Subcutaneous abdominal adipose tissue (tissue), 5 donors: ENCODE results near the gene RB1.
"Not testable (repeated sequence)": the region's sequence is repeated elsewhere in the genome, so short reads cannot be mapped to it uniquely, and the experiment has no call there.

Experiments used
- H3K27ac ChIP-seq: one replicate; pipeline ENCODE4 v1.7.0; 2013; ENCODE audit warnings: low read depth, mild to moderate bottlenecking, inconsistent platforms, low read length, moderate library complexity
- H3K27me3 ChIP-seq, 5 donors: one replicate each; pipeline ENCODE4 v1.7.0; 2013; ENCODE audit warnings: low read length in 5 of 5, inconsistent platforms in 1 of 5; ENCODE audit not compliant: control insufficient read depth in 5 of 5, insufficient read depth in 4 of 5
- H3K36me3 ChIP-seq, 5 donors: one replicate each; pipeline ENCODE4 v1.7.0; 2013; ENCODE audit warnings: low read length in 5 of 5; ENCODE audit not compliant: control insufficient read depth in 5 of 5, insufficient read depth in 5 of 5
- H3K4me1 ChIP-seq, 5 donors: one replicate each; pipeline ENCODE4 v1.7.0; 2013; ENCODE audit warnings: low read length in 5 of 5, mild to moderate bottlenecking in 3 of 5, moderate library complexity in 1 of 5; ENCODE audit not compliant: control insufficient read depth in 5 of 5, insufficient read depth in 5 of 5
- H3K4me3 ChIP-seq, 5 donors: one replicate each; pipeline ENCODE4 v1.7.0; 2013; ENCODE audit warnings: low read length in 5 of 5, low read depth in 1 of 5
- H3K9ac ChIP-seq, 5 donors: one replicate each; pipeline ENCODE4 v1.7.0; 2013; ENCODE audit warnings: low read length in 5 of 5, mild to moderate bottlenecking in 4 of 5, moderate library complexity in 3 of 5
- H3K9me3 ChIP-seq, 5 donors: one replicate each; pipeline ENCODE4 v1.7.0; 2013; ENCODE audit warnings: low read length in 5 of 5; ENCODE audit not compliant: control insufficient read depth in 5 of 5
- donor health status: healthy.
- donor health status: healthy.
- donor health status: healthy.
- donor health status: healthy.
- donor health status: healthy.

The RB1 gene

DNA sequence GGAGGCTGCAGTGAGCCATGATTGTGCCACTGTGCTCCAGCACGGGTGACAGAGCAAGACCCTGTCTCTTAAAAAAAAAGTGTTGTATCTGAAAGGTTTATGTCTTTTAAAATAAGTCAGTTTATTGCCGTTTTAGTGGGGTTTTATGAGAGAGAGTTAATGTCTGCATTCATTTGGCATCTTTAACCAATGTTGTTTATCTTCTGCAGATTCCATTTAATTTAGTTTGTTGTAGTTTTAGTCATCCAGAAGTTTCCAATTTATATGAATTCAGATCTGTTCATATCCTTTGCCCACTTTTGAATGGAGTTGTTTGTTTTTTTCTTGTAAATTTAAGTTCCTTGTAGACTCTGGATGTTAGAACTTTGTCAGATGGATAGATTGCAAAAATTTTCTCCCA lies 146.1 kb downstream of the RB1 start:
- no peaks in the 10 kb centered on the region for H3K27me3 ChIP-seq
- H3K9me3 ChIP-seq: peaks cover 0 to 9% (median 0%) of the 10 kb centered on the region in 5 donors
- no peak overlapping the region for H3K4me3 ChIP-seq
- no peak overlapping the region for H3K9ac ChIP-seq
- peaks cover 0 to 16% (median 13%) of the 10 kb centered on the region in 5 donors for H3K4me1 ChIP-seq
- peaks cover 6 to 11% (median 9%) of the 10 kb centered on the region in 5 donors for H3K36me3 ChIP-seq
- H3K27ac ChIP-seq: no peak overlapping the region

DNA sequence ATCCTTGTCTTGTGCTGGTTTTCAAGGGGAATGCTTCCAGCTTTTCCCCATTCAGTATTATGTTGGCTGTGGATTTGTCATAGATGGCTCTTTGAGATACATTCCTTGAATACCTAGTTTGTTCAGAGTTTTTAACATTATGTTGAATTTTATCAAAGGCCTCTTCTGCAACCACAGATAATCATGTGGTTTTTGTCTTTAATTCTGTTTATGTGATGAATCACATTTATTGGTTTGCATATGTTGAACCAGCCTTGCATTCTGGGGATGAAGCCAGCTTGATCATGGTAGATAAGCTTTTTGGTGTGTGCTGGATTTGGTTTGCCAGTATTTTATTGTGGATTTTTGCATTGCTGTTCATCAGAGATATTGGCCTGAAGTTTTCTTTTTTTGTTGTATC lies 147.6 kb downstream of the RB1 start:
- H3K27me3 ChIP-seq, H3K9me3 ChIP-seq, H3K4me3 ChIP-seq, H3K27ac ChIP-seq, H3K9ac ChIP-seq: not testable (repeated sequence)
- Histone ChIP-seq H3K36me3 (peaks cover 8 to 14% (median 9%) of the 10 kb centered on the region in 5 donors), H3K4me1 (peaks cover 0 to 16% (median 13%) of the 10 kb centered on the region in 5 donors)

DNA sequence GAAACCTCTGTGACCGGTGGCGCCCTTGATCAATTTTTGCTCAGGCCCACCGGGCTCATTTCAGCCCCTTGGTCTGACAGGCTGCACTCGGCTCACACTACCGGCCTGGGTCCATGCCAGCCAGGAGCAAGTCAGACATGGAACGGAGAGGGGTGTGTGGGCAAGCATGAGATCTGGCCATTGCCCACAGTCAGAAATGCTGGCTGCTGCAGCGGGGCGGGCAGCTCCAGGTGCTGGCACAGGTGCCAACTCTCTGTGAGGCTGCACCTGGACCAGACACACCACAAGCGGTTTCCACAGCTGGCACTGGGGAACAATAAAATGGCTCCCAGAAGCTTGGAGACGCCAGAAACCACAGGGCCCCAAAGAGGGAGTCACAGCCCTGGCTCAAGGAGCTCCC lies 153.0 kb downstream of the RB1 start:
- peaks cover 9 to 40% (median 32%) of the 10 kb centered on the region in 5 donors for H3K36me3 ChIP-seq
- no peaks in the 10 kb centered on the region for H3K9me3 ChIP-seq
- no peaks in the 10 kb centered on the region for H3K27me3 ChIP-seq
- no peaks in the 10 kb centered on the region for H3K4me1 ChIP-seq
- H3K9ac ChIP-seq: no peak overlapping the region
- H3K27ac ChIP-seq: no peak overlapping the region
- H3K4me3 ChIP-seq: no peak overlapping the region

DNA sequence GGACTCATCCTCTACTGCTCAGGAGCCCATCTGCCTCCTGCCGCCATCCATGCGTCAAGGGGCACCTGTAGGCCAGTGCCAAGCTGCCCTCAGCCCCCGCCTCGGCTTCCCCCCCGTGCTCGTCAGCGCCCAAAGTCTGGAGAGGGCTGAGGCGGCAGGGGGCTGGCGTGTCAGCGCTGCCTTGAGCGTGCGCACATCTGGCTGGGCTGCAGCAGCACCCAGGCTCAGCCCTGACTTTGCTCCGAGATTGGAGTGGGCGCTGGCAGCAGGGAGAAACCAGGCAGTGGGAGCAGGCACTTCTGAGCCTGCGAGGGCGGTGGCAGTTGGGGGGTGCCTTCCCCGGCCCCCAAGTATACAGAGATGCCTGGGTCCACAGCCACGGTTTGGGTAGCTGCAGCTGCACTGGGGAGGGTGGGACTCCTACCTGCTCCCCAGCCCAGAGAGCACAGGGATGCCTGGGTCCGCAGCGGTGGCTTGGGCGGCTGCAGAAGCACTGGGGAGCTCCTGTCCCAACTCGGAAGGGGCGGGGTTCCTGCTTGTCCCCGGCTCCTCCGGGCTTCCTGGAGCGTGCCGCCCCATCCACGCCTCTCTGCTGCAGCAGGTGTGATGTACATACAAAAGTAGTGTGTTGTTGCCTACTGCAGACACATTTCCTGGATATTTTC lies 154.2 kb downstream of the RB1 start:
- H3K9ac ChIP-seq: no peak overlapping the region
- peaks cover 9 to 44% (median 32%) of the 10 kb centered on the region in 5 donors for H3K36me3 ChIP-seq

DNA sequence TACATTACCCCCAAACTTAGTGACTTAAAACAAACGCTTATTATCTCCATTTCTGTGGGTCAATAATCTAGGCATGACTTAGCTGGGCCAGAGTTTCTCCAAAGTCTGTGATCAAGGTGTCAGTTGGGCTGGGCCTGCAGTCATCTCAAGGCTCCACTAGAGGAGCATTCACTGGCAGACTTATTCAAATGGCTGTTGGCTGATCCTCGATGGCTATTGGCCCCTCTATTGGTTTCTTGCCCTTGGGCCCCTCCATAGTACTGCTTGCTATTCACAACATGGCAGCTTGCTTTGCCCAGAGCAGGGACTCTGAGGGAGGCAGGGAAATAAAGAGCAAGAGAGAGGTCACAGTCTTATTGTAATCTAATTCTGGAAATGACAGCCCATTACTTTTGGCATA lies 171.7 kb downstream of the RB1 start:
- Histone ChIP-seq H3K27me3 (no peaks in the 10 kb centered on the region), H3K36me3 (peaks cover 0 to 9% (median 5%) of the 10 kb centered on the region in 5 donors), H3K9me3 (no peaks in the 10 kb centered on the region), H3K9ac (no peak overlapping the region), H3K4me1 (peaks cover 0 to 30% (median 15%) of the 10 kb centered on the region in 5 donors), H3K4me3 (no peak overlapping the region), H3K27ac (no peak overlapping the region)

More for the DNA sequence above, 154.2 kb downstream of the RB1 start:
- no peaks in the 10 kb centered on the region for H3K4me1 ChIP-seq
- H3K27me3 ChIP-seq: no peaks in the 10 kb centered on the region
- no peaks in the 10 kb centered on the region for H3K9me3 ChIP-seq
- H3K27ac ChIP-seq: no peak overlapping the region
- no peak overlapping the region for H3K4me3 ChIP-seq

DNA sequence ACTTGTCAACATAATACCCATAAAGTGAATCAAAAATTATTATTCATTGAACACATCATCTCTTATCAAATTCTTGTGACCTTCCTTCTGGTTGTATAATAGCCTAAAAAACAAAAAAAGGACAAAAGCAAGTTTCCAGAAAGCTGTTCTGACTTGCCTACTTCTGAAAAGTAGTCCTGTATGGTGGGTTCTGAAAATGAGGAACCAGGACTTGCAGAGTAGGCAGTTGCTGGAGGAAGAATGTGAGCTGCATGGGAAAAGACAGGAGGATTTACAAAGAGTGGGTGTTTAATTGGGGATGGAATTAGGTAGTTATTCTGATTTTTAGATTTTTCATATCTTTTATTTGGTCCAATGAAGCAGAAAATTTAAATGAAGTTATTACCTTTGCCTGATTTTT lies 172.7 kb downstream of the RB1 start:
- Histone ChIP-seq H3K4me3 (peak overlapping the region in 2 of 5 donors; percentile 13 to 44), H3K27ac (no peak overlapping the region), H3K9ac (peak overlapping the region in 1 of 5 donors; percentile 32), H3K36me3 (peaks cover 0 to 9% (median 5%) of the 10 kb centered on the region in 5 donors), H3K27me3 (no peaks in the 10 kb centered on the region), H3K4me1 (peaks cover 0 to 30% (median 15%) of the 10 kb centered on the region in 5 donors), H3K9me3 (no peaks in the 10 kb centered on the region)

DNA sequence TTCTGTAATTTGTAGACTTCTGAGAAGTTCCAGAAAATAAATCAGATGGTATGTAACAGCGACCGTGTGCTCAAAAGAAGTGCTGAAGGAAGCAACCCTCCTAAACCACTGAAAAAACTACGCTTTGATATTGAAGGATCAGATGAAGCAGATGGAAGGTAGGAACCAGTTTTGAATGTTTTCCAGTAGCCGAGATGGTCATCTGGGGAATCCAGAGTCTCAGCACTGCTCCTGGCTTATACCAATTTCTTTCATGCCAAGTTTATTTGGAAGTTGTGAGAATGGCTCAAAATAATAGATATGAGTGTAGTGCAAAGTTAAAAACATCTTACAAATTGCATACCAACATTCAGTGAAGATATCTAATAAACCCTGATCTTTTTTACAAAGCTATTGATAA lies 173.1 kb downstream of the RB1 start:
- peaks cover 0 to 9% (median 5%) of the 10 kb centered on the region in 5 donors for H3K36me3 ChIP-seq
- no peaks in the 10 kb centered on the region for H3K9me3 ChIP-seq
- H3K27ac ChIP-seq: no peak overlapping the region
- peak overlapping the region in 2 of 5 donors; percentile 13 to 44 for H3K4me3 ChIP-seq
- no peaks in the 10 kb centered on the region for H3K27me3 ChIP-seq
- peaks cover 0 to 30% (median 15%) of the 10 kb centered on the region in 5 donors for H3K4me1 ChIP-seq
- H3K9ac ChIP-seq: peak overlapping the region in 1 of 5 donors; percentile 32

DNA sequence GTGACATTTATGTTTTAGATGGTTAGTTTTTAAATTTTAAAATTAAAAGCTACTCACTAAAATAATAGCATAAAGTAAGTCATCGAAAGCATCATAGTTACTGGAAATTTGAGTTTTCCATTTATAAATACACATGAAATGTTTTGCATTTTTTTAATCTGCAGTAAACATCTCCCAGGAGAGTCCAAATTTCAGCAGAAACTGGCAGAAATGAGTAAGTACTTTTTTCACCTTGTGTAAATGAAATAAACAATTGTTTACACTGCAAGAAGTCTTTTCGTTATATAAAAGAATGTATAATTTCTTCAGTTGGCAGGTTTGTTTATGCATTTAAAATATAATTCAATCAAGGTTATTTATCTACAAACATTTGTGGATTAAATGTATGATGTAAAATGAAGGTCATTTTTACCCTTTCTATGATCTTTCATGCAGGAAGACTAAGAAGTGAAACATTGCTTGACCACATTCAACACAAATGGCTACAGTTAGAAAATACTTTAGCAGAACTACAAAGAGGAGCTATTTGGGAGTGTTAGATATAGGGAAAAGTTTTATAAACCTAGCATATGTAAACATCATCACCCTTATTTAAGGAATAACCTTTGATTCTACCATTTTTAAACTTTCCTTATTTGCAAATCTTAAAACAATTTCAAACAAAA lies 173.8 kb downstream of the RB1 start:
- Histone ChIP-seq H3K9ac (no peak overlapping the region), H3K27ac (peak overlapping the region; percentile 37), H3K36me3 (peaks cover 0 to 9% (median 5%) of the 10 kb centered on the region in 5 donors), H3K4me1 (peaks cover 0 to 30% (median 15%) of the 10 kb centered on the region in 5 donors), H3K9me3 (no peaks in the 10 kb centered on the region), H3K4me3 (peak overlapping the region in 1 of 5 donors; percentile 44), H3K27me3 (no peaks in the 10 kb centered on the region)

DNA sequence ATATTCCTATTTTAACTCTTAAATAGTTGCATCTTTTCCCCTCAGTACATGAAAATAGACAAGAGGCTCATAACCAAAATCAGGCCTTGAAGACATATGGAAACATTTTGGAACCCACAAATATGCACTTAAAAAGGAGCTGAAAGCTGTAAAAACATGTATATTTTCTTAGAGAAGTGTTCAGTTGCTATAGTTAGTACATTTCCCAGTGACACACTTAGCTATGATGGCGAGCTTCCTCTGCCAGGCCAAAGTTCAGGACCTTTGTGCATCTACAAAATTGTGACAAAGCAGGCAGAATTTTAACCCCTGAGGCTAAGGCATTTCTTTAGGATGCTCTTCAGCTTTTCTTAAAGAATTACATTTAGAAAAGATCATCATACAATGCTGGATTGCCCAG lies 174.8 kb downstream of the RB1 start:
- H3K36me3 ChIP-seq: peaks cover 0 to 14% (median 5%) of the 10 kb centered on the region in 5 donors
- H3K27ac ChIP-seq: no peak overlapping the region
- H3K4me3 ChIP-seq: no peak overlapping the region
- H3K9me3 ChIP-seq: no peaks in the 10 kb centered on the region
- peaks cover 0 to 30% (median 15%) of the 10 kb centered on the region in 5 donors for H3K4me1 ChIP-seq
- no peaks in the 10 kb centered on the region for H3K27me3 ChIP-seq
- H3K9ac ChIP-seq: no peak overlapping the region

DNA sequence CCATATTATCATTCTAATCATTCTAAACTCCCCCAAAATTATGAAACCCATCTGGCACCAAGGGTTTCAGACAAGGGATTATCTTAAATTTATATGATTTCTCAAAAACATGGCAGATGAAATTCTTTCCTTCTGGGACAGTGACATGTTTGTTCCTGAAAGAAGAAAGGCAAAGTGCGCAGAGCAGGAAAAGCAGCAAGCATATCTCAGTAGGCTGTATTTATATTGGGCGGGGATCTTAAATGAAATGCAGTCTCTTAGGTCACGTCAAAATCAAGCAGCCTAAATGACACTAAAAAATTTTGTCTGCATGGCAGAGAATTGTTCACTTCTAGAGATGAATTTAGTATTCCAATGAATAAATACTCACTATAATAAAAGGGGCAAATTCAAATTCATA lies 180.0 kb downstream of the RB1 start:
- H3K36me3 ChIP-seq: peaks cover 0 to 20% (median 5%) of the 10 kb centered on the region in 5 donors
- H3K9me3 ChIP-seq: no peaks in the 10 kb centered on the region
- peaks cover 0 to 14% (median 5%) of the 10 kb centered on the region in 5 donors for H3K4me1 ChIP-seq
- no peak overlapping the region for H3K27ac ChIP-seq
- no peak overlapping the region for H3K9ac ChIP-seq
- H3K27me3 ChIP-seq: no peaks in the 10 kb centered on the region
- H3K4me3 ChIP-seq: no peak overlapping the region
